ENCODE data around the gene ZNRF1. TPM values are rescaled to one million over a fixed set of nuclear protein-coding genes. Genes with fewer than 3 reads are reported as not detected.
"Not testable (repeated sequence)": the region's sequence is repeated elsewhere in the genome, so short reads cannot be mapped to it uniquely, and the experiment has no call there.

ZNRF1 gene
- total RNA-seq, 1 donor from 2014 or later = 66.1 TPM

GRCh38 chr16:75014318-75014717, 15.5 kb downstream of the ZNRF1 start:
- H3K27ac Mint-ChIP-seq = no peak overlapping the region
- no peak for TF ChIP-seq CTCF (IDR thresholded peaks at IDR 0.05; ENCODE audit: unreplicated experiment)
- no peaks in the 10 kb centered on the region for H3K27me3 Mint-ChIP-seq
- no peak for DNase-seq (ENCODE audit: low spot score, unreplicated experiment)
- H3K9me3 Mint-ChIP-seq (ENCODE audit: low read depth) = no peaks in the 10 kb centered on the region
- H3K4me1 Mint-ChIP-seq (ENCODE audit: low read depth) = peaks cover 20% of the 10 kb centered on the region
- H3K4me3 Mint-ChIP-seq (ENCODE audit: low read depth) = no peak overlapping the region
- peaks cover 2% of the 10 kb centered on the region for H3K36me3 Mint-ChIP-seq (ENCODE audit: insufficient read depth)

GRCh38 chr16:75016451-75017081, 17.7 kb downstream of the ZNRF1 start:
- not testable (repeated sequence) for DNase-seq (ENCODE audit: low spot score, unreplicated experiment); H3K4me3 Mint-ChIP-seq (ENCODE audit: low read depth); H3K27ac Mint-ChIP-seq; H3K27me3 Mint-ChIP-seq
- peaks cover 17% of the 10 kb centered on the region for H3K4me1 Mint-ChIP-seq (ENCODE audit: low read depth)
- peaks cover 14% of the 10 kb centered on the region for H3K9me3 Mint-ChIP-seq (ENCODE audit: low read depth)
- peaks cover 20% of the 10 kb centered on the region for H3K36me3 Mint-ChIP-seq (ENCODE audit: insufficient read depth)

- no peak for DNase-seq (ENCODE audit: low spot score, unreplicated experiment)
- Mint-ChIP-seq H3K4me1 (ENCODE audit: low read depth) (peaks cover 6% of the 10 kb centered on the region), H3K27me3 (no peaks in the 10 kb centered on the region), H3K36me3 (ENCODE audit: insufficient read depth) (peaks cover 27% of the 10 kb centered on the region), H3K27ac (peak overlapping the region; percentile 38), H3K4me3 (ENCODE audit: low read depth) (no peak overlapping the region), H3K9me3 (ENCODE audit: low read depth) (peaks cover 21% of the 10 kb centered on the region)
- TF ChIP-seq CTCF (IDR thresholded peaks at IDR 0.05; ENCODE audit: unreplicated experiment) = no peak
These were observed 19.1 kb downstream of the ZNRF1 start for GRCh38 chr16:75017670-75018525.

GRCh38 chr16:75019007-75019406, 20.2 kb downstream of the ZNRF1 start:
- Mint-ChIP-seq H3K4me1 (ENCODE audit: low read depth) (peaks cover 6% of the 10 kb centered on the region), H3K27ac (no peak overlapping the region), H3K4me3 (ENCODE audit: low read depth) (no peak overlapping the region), H3K9me3 (ENCODE audit: low read depth) (peaks cover 21% of the 10 kb centered on the region), H3K27me3 (no peaks in the 10 kb centered on the region), H3K36me3 (ENCODE audit: insufficient read depth) (peaks cover 30% of the 10 kb centered on the region)
- no peak for TF ChIP-seq CTCF (IDR thresholded peaks at IDR 0.05; ENCODE audit: unreplicated experiment)
- DNase-seq (ENCODE audit: low spot score, unreplicated experiment) = no peak

GRCh38 chr16:75019586-75019985, 20.8 kb downstream of the ZNRF1 start:
- Mint-ChIP-seq H3K4me1 (ENCODE audit: low read depth) (peaks cover 8% of the 10 kb centered on the region), H3K4me3 (ENCODE audit: low read depth) (no peak overlapping the region), H3K27me3 (no peaks in the 10 kb centered on the region), H3K27ac (no peak overlapping the region), H3K9me3 (ENCODE audit: low read depth) (peaks cover 21% of the 10 kb centered on the region), H3K36me3 (ENCODE audit: insufficient read depth) (peaks cover 30% of the 10 kb centered on the region)
- DNase-seq (ENCODE audit: low spot score, unreplicated experiment) = no peak
- no peak for TF ChIP-seq CTCF (IDR thresholded peaks at IDR 0.05; ENCODE audit: unreplicated experiment)
